SK-N-SH (cell line): ENCODE results near the gene SHC3. TPM values are rescaled to one million over a fixed set of nuclear protein-coding genes. Genes with fewer than 3 reads are reported as not detected.

Experiments
- CTCF ChIA-PET: fragments of 300-600, 350-600 bp; formaldehyde crosslinking; extraction: SDS; loops from one replicate; lab custom pipeline; 2021; lab: Yijun Ruan, JAX
- POLR2A ChIA-PET: fragments of 350-600 bp; sonication (Branson Sonifier 250); formaldehyde crosslinking; extraction: SDS; loops from one replicate; lab custom pipeline; 2020; ENCODE audit warnings: antibody characterized with exemption, inconsistent platforms; lab: Yijun Ruan, JAX
- DNase-seq: peaks from one replicate; pipeline ENCODE4 v3.0.0; 2012
- H2AFZ ChIP-seq: fragments of 200-600 bp; sonication (generic); 2 replicates; pipeline ENCODE4 v1.8.1; 2016; ENCODE audit warnings: antibody characterized with exemption, mild to moderate bottlenecking, low read depth
- H3F3A ChIP-seq: fragments of 200-600 bp; sonication (generic); replicated peaks from 2 replicates; pipeline ENCODE3; 2016; ENCODE audit warnings: antibody characterized with exemption, mild to moderate bottlenecking; ENCODE audit not compliant: insufficient read depth
- H3K27ac ChIP-seq, 2 experiments: fragments of 200-500 bp in 1 of 2; fragments of 200-600 bp in 1 of 2; sonication (Bioruptor generic) in 1 of 2; sonication (generic), shearing (Covaris generic) in 1 of 2; 2 replicates each; pipeline versions ENCODE4 v1.5.1 to v1.6.1; 2014 to 2016; ENCODE audit warnings: low read depth in 2 of 2, inconsistent platforms in 1 of 2, low read length in 1 of 2, mild to moderate bottlenecking in 1 of 2, mixed read lengths in 1 of 2
- H3K27me3 ChIP-seq: fragments of 200-600 bp; sonication (generic), shearing (Covaris generic); 2 replicates; pipeline ENCODE4 v1.6.1; 2016; ENCODE audit warnings: mixed run types; ENCODE audit not compliant: insufficient read depth
- H3K36me3 ChIP-seq, 2 experiments: fragments of 200-500 bp in 1 of 2; fragments of 200-600 bp in 1 of 2; sonication (Bioruptor generic) in 1 of 2; sonication (generic) in 1 of 2; replicated peaks in 1 of 2; 2 replicates each; pipeline versions ENCODE3 to v1.5.1; 2014 to 2016; ENCODE audit warnings: low read length in 1 of 2, mild to moderate bottlenecking in 1 of 2; ENCODE audit not compliant: insufficient read depth in 2 of 2, control insufficient read depth in 1 of 2
- H3K4me1 ChIP-seq, 2 experiments: fragments of 200-500 bp in 1 of 2; fragments of 200-600 bp in 1 of 2; sonication (Bioruptor generic) in 1 of 2; sonication (generic), shearing (Covaris generic) in 1 of 2; 2 replicates each; pipeline versions ENCODE4 v1.5.1 to v1.6.1; 2014 to 2016; ENCODE audit warnings: low read depth in 1 of 2, low read length in 1 of 2, mixed run types in 1 of 2; ENCODE audit not compliant: insufficient read depth in 2 of 2, control insufficient read depth in 1 of 2
- H3K4me2 ChIP-seq: fragments of 200-600 bp; sonication (generic), shearing (Covaris generic); 2 replicates; pipeline ENCODE4 v1.6.1; 2017; ENCODE audit warnings: mixed run types
- H3K4me3 ChIP-seq, 2 experiments: fragments of 200-500 bp in 1 of 2; fragments of 200-600 bp in 1 of 2; sonication (Bioruptor generic) in 1 of 2; sonication (generic), shearing (Covaris generic) in 1 of 2; 2 replicates each; pipeline versions ENCODE4 v1.5.1 to v1.8.1; 2014 to 2016; ENCODE audit warnings: low read depth in 2 of 2, inconsistent platforms in 1 of 2, low read length in 1 of 2, mild to moderate bottlenecking in 1 of 2, mixed read lengths in 1 of 2, moderate library complexity in 1 of 2
- H3K79me2 ChIP-seq: fragments of 200-600 bp; sonication (generic); 2 replicates; pipeline ENCODE4 v1.8.1; 2017; ENCODE audit warnings: mild to moderate bottlenecking; ENCODE audit not compliant: insufficient read depth
- H3K9ac ChIP-seq: fragments of 200-600 bp; sonication (generic); 2 replicates; pipeline ENCODE4 v1.6.1; 2017; ENCODE audit warnings: mixed run types
- H3K9me2 ChIP-seq: fragments of 200-600 bp; sonication (generic); 2 replicates; pipeline ENCODE4 v1.6.1; 2017; ENCODE audit warnings: mixed run types
- H3K9me3 ChIP-seq: fragments of 200-600 bp; sonication (generic); 2 replicates; pipeline ENCODE4 v1.6.1; 2017; ENCODE audit warnings: mixed run types, mild to moderate bottlenecking, moderate library complexity
- H4K20me1 ChIP-seq: fragments of 200-600 bp; sonication (generic); 2 replicates; pipeline ENCODE4 v1.6.1; 2017; ENCODE audit warnings: mild to moderate bottlenecking, mixed run types; ENCODE audit not compliant: insufficient read depth
- ELF1 ChIP-seq: IDR thresholded peaks from 2 replicates; pipeline ENCODE4 v1.4.0; 2012
- MEF2A ChIP-seq: IDR thresholded peaks from 2 replicates; pipeline ENCODE4 v1.4.0; 2012; ENCODE audit warnings: low read depth, borderline replicate concordance
- POLR2AphosphoS5 ChIP-seq: IDR thresholded peaks from 2 replicates; pipeline ENCODE4 v1.6.1; 2012; ENCODE audit warnings: low read depth, low read length
- RCOR1 ChIP-seq: fragments of 150-350 bp; IDR thresholded peaks from 2 replicates; pipeline ENCODE4 v1.6.1; 2017; ENCODE audit warnings: antibody characterized with exemption, low read length
- RFX5 ChIP-seq: IDR thresholded peaks from 2 replicates; pipeline ENCODE4 v1.6.1; 2012; ENCODE audit warnings: mild to moderate bottlenecking, improper control_type of control experiment, low read length
- TAF1 ChIP-seq: IDR thresholded peaks from 2 replicates; pipeline ENCODE4 v1.6.1; 2012; ENCODE audit warnings: low read depth, mild to moderate bottlenecking, low read length, moderate library complexity, borderline replicate concordance
- TCF12 ChIP-seq: IDR thresholded peaks from 2 replicates; pipeline ENCODE4 v1.4.0; 2012
- WGBS: methylation state at CpG from one replicate; pipeline ENCODE4 v1.1.6; 2017; ENCODE audit warnings: low lambda C conversion rate; 5-methylcytosine and 5-hydroxymethylcytosine counted together
- polyA plus RNA-seq, 3 experiments: library from polyadenylated mRNA; depleted of rRNA; stranded (reverse); fragments of >200 nt; gene quantifications; 2 replicates each; pipeline ENCODE4 v1.2.3, GENCODE V29; 2012
- TF ChIP-seq, protein P1 (sequence below): IDR thresholded peaks from 2 replicates; pipeline ENCODE4 v1.6.1; 2012; ENCODE audit warnings: mild to moderate bottlenecking, low read depth, low read length, moderate library complexity
- TF ChIP-seq, protein P2 (sequence below): fragments of 200-600 bp; sonication (generic); IDR thresholded peaks from 2 replicates; pipeline ENCODE4 v1.6.1; 2017; ENCODE audit warnings: antibody characterized with exemption, mild to moderate bottlenecking, moderate library complexity

The SHC3 gene
- polyA plus RNA-seq, 1 of the 3 experiments (the other 2 are of a cell fraction), result 3.2 TPM

DNA sequence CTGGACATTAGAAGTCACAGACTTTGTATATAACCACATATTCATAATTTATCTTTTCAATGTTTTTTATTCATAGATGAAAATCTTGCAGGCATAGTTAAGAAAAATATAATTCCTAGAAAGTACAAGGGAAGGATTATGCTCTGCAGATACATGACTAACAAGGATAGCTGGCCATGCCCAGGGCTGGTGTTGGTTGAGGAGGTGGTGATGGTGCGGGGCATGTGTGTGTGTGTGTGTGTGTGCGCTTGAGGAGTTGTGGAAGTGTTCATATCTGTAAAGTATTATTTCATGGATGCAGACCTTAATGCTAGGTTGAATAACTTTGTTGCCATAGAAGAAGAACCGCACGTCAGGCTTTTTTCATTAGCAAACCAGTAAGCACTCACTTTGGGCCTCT lies 186.1 kb downstream of the SHC3 start:
- Histone ChIP-seq H3K4me1 (peaks cover 29 to 51% of the 10 kb centered on the region in 2 experiments), H3K9ac (peak overlapping the region; percentile 51; the same call in 1 of the 2 replicates), H3K9me3 (no peaks in the 10 kb centered on the region), H3F3A (no peaks in the 10 kb centered on the region), H3K27ac (no peak overlapping the region), H4K20me1 (no peaks in the 10 kb centered on the region), H3K36me3 (peaks cover 0 to 2% of the 10 kb centered on the region in 2 experiments), H3K9me2 (no peaks in the 10 kb centered on the region), H3K4me3 (peak overlapping the region; percentile 70 to 83), H3K79me2 (peaks cover 13% of the 10 kb centered on the region), H2AFZ (no peak overlapping the region), H3K27me3 (no peaks in the 10 kb centered on the region), H3K4me2 (peak overlapping the region; percentile 71)
- 91% methylated on average over 4 of the region's 4 CpGs for WGBS
- ChIA-PET CTCF (interaction anchor here (1.0 to 3.0 kb wide), 5 partner anchors 8 to 403 kb away, joined by 3 to 9 read pairs (median 3); no protein-coding TSS in a partner anchor), POLR2A (no interaction called here)
- no peak for DNase-seq
- TF ChIP-seq RCOR1 (no peak), MEF2A (no peak), RFX5 (no peak), ELF1 (no peak), TCF12 (no peak)
- TF ChIP-seq, protein P1, sequence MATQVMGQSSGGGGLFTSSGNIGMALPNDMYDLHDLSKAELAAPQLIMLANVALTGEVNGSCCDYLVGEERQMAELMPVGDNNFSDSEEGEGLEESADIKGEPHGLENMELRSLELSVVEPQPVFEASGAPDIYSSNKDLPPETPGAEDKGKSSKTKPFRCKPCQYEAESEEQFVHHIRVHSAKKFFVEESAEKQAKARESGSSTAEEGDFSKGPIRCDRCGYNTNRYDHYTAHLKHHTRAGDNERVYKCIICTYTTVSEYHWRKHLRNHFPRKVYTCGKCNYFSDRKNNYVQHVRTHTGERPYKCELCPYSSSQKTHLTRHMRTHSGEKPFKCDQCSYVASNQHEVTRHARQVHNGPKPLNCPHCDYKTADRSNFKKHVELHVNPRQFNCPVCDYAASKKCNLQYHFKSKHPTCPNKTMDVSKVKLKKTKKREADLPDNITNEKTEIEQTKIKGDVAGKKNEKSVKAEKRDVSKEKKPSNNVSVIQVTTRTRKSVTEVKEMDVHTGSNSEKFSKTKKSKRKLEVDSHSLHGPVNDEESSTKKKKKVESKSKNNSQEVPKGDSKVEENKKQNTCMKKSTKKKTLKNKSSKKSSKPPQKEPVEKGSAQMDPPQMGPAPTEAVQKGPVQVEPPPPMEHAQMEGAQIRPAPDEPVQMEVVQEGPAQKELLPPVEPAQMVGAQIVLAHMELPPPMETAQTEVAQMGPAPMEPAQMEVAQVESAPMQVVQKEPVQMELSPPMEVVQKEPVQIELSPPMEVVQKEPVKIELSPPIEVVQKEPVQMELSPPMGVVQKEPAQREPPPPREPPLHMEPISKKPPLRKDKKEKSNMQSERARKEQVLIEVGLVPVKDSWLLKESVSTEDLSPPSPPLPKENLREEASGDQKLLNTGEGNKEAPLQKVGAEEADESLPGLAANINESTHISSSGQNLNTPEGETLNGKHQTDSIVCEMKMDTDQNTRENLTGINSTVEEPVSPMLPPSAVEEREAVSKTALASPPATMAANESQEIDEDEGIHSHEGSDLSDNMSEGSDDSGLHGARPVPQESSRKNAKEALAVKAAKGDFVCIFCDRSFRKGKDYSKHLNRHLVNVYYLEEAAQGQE, result no peak

DNA sequence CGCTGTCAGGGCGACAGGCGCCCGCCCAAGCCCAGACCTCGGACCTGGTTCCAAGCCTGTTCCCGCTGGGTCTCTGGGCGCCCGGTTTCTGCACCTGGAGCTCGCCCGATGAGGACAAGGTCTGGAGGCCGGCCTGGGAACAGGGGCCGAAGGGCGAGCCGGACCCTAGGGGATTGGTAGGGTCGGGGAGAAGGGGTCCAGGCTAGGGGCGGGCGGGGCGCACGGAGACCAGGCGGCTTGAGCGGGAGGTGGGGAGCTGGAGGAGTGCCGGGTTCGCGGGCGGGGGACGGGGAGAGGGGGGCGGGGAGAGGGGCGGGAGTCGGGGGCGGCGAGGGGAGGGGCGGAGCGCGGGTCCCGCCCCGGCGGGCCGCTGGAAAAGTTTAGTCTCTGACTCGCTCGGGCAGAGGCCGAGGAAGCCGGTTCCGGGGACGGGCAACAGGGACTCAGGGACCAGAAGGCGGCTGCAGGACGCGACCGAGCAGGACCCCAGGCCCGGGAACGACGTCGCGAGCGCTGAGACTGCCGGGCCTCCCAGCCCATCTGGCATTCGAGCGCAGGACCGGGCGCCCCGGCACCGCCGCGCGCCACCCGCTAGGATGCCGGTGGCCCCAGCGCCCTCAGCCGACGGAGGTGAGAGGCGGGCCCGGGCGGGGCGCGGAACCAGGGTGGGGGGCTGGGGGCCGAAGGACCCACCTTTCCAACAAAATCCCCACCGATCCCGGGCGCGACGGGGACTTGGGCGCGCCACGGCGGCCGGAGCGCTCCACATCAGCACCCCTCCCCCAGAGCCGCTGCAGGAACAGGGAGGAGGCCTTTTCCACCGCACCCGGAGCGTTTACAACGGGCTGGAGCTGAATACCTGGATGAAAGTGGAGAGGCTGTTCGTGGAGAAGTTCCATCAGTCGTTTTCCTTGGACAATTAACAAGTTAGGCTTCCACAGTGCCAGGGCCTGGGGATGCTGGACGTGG lies 187.3 kb downstream of the SHC3 start, which contains the start of gene S1PR3:
TSS of gene S1PR3 (plus strand) at position 403 of the 969 bp plus-strand sequence. CDS start 9,733 bp downstream, outside the sequence.
- DNase-seq, result peak; percentile 94
- H2AFZ ChIP-seq, result peak within 1 kb of the TSS; percentile 82
- peak within 1 kb of the TSS; percentile 13 to 44; a peak in 1 of 4 replicates for H3K27ac ChIP-seq
- H3K9ac ChIP-seq, result peak within 1 kb of the TSS; percentile 51; the same call in 1 of the 2 replicates
- H3K4me1 ChIP-seq, result peaks cover 29 to 40% of the 10 kb centered on the region in 2 experiments
- 2% methylated on average over 30 of the region's 94 CpGs for WGBS
- TF ChIP-seq, protein P2, sequence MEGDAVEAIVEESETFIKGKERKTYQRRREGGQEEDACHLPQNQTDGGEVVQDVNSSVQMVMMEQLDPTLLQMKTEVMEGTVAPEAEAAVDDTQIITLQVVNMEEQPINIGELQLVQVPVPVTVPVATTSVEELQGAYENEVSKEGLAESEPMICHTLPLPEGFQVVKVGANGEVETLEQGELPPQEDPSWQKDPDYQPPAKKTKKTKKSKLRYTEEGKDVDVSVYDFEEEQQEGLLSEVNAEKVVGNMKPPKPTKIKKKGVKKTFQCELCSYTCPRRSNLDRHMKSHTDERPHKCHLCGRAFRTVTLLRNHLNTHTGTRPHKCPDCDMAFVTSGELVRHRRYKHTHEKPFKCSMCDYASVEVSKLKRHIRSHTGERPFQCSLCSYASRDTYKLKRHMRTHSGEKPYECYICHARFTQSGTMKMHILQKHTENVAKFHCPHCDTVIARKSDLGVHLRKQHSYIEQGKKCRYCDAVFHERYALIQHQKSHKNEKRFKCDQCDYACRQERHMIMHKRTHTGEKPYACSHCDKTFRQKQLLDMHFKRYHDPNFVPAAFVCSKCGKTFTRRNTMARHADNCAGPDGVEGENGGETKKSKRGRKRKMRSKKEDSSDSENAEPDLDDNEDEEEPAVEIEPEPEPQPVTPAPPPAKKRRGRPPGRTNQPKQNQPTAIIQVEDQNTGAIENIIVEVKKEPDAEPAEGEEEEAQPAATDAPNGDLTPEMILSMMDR, result peak; percentile 38; the same call in 1 of the 2 replicates
- TF ChIP-seq MEF2A (no peak), TAF1 (peak; percentile 32; the same call in 1 of the 2 replicates), POLR2AphosphoS5 (peak; percentile 54; the same call in 1 of the 2 replicates)
- TF ChIP-seq, all 33 proteins: peak for 3
- H3K4me2 ChIP-seq, result peak within 1 kb of the TSS; percentile 71
- no peaks in the 10 kb centered on the region for H4K20me1 ChIP-seq
- H3K9me2 ChIP-seq, result no peaks in the 10 kb centered on the region
- CTCF ChIA-PET, result interaction anchor here (1.0 to 3.0 kb wide), 5 partner anchors 9 to 402 kb away, joined by 3 to 9 read pairs (median 3); no protein-coding TSS in a partner anchor
- peak within 1 kb of the TSS; percentile 70 to 83 for H3K4me3 ChIP-seq
- no peaks in the 10 kb centered on the region for H3K27me3 ChIP-seq
- peaks cover 0 to 2% of the 10 kb centered on the region in 2 experiments for H3K36me3 ChIP-seq
- POLR2A ChIA-PET, result no interaction called here
- H3F3A ChIP-seq, result no peaks in the 10 kb centered on the region
- H3K79me2 ChIP-seq, result peaks cover 13% of the 10 kb centered on the region
- H3K9me3 ChIP-seq, result no peaks in the 10 kb centered on the region
